Hematopoietic multipotent progenitor cell treated with erythropoietin and hydrocortisone succinate and interleukin-3 and kit ligand, for 17 days (in vitro differentiated cells): Measurements from ENCODE around the gene UQCRQ.

Experiments
- DNase-seq: peaks from one replicate; pipeline ENCODE4 v3.0.0-alpha.2; 2015; ENCODE audit warnings: low spot score

UQCRQ gene

DNA sequence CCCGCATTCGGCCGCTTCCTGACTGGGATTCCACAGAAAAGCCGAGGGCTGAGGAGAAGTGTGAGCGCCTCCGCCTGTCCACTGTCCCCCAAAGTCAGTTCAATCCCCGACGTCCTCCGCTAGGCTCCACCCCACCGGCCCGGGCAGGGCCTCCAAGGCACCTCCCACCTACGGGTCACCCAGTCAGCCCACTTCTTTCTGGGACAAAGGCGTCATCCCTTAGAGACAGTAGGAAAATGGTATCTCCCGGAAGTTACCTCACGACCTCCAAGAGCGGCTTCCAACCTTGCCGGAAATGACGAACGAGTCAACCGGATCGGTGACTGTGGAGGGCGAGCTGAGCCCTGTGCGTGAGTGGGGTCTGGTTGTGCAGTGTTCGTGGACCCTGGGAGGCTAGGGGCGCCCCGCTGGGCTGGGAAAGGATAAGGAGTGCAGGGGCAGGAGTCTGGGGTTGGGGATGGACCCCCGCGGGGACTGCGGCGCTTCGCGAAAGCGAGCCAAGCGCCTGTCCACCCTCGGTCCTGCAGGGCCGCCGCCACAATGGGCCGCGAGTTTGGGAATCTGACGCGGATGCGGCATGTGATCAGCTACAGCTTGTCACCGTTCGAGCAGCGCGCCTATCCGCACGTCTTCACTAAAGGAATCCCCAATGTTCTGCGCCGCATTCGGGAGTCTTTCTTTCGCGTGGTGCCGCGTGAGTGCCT, at the start of gene UQCRQ, which contains the start of gene GDF9:
UQCRQ (plus strand) TSS at position 301 of the 704 bp plus-strand sequence; CDS start at position 541, 240 bp downstream.
GDF9 (minus strand) TSS at position 128 of the 704 bp plus-strand sequence. CDS start 1,936 bp downstream, outside the sequence.
- peak; percentile 99 for DNase-seq

DNA sequence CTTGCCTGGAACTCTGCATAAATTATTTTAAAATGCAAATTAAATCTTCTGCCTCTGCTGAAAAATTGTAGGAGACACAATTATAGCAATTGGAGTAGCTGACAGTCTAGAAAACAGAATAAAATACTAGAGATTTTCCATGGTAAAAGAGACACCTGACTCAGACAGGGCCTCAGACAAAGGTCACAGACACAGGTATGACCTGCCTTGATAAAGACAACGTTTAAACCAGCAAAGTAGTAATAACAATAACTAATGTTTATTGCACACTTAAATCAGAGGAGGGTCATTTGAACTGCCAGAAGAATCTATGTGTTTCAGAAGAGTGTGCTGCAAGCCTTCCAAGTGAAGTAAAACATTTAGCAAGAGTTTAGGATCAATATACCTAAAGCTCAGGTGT, 49.4 kb upstream of the UQCRQ start:
- DNase-seq: no peak

DNA sequence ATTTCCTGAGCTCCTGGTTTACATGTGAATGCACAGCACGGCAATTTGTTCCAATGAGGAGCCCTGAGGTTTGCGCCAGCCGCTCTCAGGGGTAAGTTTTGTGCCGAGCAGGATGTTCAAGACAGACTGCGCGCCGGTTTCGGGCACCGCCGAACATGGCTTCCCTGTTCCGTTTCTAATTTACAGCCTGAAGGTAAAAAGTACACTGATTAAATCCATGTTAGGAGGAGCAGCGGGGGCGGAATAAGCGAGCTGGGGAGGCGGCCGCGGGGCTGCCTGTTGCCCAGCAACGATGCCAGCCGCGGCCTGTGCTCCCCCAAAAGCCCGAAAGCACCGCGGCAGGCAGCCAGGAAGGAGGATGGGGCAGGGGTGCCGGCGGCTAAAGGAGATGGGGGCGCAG, 47.0 kb upstream of the UQCRQ start:
- DNase-seq: no peak

DNA sequence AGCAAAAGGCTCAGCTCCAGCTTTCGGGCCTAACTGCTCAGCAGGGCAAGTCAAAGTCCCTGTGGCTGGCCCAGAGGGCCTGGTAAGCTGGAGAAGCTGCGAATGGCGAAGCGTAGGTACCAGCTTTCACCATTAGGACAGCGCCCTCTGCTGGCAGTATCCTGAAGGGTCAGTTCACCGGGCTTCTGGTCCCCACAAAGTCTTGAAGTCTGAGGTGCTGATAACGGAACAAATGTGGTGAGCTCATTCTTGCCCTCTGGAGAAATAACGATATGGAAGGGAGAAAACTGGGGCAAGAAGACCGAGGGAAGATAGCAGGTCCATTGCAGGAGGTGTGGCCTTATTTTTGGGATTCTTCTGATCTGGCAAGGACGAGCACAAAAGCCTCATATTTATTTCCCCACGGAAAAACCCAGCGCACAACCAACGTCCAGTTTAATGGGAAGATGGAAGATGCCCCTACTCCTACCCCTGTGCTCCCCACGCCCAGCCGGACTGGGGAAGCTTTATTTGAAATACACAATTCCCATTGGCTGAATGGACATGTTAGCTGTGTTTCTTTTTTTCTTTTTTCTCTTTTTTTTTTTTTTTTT, 46.2 kb upstream of the UQCRQ start:
- DNase-seq: peak; percentile 89

DNA sequence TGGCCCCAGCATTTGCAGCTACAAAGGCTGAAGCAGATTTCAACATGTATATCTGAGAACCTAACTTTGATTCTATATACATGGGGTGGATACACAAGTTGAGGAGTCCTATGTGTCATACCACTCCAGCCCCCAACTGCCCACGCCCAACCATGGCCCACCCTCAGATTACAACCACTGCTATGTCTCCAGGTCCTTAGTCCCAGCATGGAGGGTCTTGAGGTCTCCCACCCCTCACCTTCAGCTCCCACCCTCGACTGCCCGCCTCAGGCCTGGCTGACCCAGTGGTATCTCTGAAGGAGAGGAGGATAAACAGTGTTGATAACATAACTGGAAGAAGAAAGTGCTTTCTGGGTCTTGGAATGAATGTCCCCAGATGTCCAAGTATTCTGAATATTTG, 45.1 kb upstream of the UQCRQ start:
- no peak for DNase-seq

DNA sequence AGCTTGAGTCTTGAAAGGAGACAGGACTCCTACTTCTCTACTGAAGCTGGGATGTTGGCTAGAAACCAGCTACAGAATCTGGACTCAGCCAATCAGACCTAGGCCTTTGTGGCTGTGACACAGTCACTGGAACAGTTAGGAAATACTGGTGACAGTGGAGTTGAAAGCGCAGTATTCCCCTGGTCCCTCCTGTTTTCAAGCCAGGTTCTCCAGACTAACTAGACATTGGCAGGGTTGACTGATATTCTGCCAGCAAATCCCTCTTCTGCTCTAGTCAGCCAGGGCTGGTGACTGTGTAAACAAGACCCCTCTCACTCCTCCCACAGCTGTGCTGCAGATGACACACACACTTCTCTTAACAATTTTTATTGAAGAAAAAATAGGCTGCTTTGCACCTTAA, 44.7 kb upstream of the UQCRQ start:
- DNase-seq: no peak

DNA sequence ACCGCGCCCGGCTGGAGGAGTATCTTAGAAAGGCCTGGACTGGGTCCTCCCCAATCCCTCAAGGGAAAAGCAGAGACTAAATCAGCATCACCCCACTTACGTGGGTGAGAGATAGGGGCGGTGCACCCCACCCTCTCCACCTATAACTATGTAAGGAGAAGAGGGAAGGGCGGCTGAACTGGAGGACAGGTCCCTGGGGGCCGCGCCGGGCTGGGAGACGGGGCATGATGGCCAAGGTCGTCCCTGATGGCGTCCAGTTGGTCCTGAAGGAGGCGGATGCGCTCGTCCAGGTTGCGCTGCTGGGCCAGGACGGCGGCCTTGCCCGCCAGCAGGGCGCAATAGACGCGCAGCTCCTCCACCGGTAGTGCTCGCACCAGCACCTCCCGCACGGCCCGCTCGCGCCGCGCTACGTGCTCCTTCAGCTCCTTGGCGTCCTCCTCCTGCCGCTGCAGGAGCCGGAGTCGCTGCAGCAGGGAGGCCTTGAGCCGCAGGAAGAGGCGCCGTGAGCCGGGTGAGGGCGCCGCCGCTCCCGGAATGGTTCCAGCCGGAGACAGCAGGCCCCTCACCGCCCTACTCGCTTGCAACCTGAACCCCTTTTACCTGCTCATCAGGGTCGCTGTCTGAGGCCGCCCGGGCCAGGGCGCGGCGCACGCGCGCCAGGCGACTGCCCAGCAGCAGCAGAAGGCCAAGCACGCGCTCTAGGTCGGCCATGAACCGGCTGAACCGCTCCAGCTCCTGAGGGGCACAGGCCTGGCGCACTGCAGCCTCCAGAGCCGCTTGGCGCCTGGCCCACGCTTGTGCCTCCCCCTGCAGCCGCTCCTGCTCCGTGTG, 43.6 kb upstream of the UQCRQ start:
- no peak for DNase-seq

DNA sequence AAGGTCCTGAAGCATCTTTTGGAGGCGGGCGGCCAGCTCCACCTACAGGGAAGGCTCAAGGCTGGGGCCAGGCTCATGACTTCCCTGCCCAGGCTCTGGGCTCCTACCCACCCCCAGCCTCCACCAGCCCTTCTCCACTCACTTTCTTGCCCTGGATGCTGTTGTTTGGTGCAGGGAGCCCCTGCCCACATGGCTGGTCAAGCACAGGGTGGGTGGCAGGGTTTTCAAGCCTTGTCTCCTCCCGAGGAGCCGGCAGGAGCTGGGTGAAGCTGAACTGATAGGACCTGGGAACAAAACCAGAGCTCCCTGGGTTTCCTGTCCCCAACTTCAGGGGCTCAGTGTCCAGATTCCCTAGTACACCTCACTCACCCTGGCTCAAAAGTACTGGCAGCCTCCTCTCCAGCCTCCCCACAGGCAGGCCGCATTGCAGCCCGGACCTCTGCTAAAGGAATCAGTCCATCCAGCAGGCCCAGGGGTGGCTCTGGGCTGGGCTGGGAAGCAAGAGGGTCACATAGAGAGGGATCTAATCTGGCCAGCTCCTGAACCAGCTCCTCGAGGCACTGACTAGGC, 42.9 kb upstream of the UQCRQ start:
- DNase-seq: no peak

DNA sequence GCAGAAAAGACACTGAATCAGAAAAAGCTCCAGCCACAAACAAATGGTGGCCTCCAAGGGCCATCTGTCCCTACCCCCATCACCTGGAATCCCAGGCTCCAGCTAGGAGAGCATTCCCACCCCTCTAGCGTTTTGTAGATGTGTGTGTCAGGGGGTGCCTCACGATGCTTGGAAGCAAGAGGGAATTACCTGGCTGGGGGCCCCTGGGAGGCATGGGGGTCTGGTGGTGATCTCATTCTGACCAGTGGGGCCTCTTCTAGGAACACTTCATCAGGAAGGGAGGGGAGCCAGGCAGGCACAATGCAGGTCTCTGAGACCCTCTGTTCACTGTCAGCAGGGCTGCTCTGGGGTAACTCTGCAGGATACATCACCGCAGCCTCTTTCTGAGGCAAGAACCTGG, 42.0 kb upstream of the UQCRQ start:
- DNase-seq: no peak

DNA sequence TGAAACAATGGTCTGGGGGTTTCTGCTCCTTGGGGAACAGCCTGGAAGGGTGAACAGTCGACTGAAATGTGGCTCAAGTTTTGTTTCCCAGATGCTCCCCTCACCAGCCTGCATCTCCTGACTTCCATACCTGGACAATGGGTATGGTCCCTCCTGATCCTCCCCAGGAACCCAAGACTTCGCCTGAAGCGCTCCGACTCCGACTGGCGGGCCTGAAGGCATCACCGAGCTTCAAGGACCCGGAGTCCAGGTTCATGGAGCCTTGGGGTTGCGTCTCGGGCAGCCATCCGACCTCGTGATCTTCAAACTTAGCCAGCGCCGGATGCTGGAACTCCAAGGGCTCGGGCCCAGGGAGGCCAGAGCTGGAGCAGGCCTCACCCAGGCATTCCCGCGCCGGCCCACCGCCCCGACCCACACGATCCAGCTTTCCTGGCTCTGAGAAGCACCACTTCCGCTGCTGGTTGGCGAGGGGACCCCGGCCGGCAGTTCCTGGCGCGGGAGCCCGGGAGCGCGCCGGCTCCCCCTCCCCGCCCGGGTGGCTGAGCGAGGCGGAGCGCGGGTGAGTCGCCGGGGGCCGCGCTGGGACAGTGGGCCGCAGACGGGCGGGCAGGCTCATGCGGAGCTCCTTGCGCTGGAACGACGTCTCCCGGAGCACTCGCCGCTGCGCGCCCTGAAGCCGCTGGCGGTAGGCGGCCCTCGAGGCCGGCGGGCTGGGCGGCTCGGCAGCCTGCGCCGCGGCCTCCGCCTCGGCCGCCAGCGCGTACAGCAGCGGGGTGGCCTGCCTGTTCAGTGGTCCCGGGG, 41.2 kb upstream of the UQCRQ start:
- DNase-seq: no peak

DNA sequence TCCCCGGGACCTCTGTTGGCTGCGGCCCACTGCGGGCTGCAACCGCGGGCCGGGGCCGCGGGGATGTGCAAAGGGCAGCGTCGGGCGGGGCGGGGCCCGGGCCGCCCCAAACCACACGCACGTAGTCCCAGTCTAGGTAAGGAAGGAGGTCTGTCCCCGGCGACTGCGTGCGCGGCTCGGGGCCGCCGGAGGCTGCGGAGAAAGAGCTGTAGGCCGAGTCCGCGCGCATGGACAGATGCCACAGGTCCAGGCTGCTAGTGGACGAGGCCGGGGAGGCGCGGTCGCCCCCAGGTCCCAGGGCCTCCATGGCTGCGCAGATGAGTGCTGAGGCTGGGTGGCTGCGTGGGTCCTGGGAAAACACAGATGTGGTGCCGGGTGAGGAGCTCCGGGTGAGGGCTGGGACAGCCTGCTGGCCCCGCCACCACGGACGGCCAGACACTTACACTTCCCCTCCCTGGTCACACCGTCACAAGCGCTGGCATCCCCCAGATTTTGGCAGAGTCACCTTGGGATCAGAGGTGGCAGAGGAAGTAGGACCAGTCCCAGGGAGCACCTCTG, 40.5 kb upstream of the UQCRQ start:
- no peak for DNase-seq

DNA sequence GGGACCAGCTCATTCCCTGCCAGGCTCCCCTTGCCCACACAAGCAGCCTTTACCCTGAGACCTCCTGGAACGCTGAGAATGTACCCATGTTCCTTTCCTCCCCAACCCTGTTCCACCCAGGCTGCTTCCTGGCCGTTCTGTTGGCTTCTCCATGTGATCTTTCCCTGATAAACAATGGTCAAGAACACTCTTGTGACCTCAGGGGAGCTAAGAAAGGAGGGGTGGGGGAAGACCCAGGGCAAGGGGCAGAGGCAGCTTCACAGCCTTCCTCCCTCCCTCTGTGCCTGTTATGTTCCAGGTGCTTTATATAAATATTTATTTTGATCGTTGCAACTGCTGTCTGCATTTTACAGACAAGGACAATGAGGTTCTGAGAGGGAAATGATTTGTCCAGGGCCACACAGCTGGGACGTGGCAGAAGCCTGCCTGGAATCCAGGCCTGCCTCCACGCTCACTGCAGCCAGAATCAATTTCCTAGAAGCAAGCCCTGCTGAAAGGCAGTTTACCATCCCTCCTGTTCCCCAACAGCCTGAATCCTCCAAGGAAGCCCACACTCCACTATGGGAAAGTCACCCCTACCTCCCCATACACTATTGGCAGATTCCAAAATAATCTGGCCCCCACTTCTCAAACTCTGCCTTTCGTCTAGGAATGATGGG, 39.9 kb upstream of the UQCRQ start:
- no peak for DNase-seq

DNA sequence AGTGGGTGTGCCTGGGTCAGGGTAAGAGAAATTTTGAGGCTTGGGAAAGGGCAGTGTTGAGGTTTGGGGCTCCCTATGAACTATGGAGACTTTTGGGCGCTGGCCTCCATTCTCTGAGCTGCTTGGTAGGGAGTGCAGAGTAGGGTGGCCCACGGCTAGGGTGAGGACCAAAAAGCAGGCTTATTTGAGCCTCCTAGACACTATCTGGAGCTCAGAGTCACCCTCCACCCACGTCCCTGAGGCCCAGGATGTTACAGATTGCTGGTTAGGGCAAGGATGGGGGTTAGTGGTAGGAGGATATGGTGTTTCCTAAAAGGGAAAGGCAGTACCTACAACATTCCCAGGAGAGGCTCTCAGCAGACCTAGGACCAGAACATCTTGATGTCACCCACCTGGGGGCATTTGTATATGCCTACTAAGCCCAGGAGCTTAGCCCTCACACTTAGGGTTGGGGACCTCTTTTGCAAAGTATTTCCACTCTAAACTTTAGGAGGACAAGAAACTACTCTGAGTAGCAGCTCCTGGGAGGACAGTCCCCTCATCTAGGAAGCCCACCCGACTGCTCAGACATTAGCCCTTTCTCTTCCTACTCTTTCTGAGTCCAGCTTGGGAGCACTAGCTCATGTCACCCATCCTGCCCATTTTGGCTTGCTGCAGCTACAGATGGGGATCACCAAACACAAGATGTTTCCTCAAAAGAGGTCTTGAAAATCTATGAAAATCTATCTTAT, 38.3 kb upstream of the UQCRQ start:
- no peak for DNase-seq

DNA sequence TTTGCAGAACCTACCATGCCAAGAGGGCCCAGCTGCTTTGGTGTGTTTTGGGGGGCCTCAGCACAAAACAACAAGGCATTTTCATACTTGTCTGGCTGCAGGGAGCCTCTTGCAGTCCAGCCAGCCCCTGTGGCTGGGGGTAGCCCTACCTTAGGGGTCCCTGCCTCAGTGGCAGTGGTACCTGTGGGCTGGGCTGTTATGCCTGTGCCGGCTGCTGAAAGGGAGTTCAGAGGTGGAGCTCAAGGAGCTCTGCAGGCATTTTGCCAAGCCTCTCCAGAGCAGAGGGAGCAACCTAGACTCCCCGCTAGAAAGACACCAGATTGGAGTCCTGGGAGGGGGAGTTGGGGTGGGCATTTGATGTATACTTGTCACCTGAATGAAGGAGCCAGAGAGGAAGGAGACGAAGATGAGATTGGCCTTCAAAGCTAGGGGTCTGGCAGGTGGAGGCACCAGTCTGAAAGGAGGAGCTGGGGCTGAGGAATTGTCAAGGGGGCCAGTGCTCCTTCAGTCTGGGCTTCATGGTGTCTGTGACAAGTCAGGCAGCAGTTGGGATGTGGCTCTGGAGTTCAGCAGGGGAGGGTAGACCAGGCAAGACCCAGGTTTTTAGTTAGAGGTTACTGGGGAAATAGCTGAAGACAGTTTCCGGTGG, 37.5 kb upstream of the UQCRQ start:
- no peak for DNase-seq

DNA sequence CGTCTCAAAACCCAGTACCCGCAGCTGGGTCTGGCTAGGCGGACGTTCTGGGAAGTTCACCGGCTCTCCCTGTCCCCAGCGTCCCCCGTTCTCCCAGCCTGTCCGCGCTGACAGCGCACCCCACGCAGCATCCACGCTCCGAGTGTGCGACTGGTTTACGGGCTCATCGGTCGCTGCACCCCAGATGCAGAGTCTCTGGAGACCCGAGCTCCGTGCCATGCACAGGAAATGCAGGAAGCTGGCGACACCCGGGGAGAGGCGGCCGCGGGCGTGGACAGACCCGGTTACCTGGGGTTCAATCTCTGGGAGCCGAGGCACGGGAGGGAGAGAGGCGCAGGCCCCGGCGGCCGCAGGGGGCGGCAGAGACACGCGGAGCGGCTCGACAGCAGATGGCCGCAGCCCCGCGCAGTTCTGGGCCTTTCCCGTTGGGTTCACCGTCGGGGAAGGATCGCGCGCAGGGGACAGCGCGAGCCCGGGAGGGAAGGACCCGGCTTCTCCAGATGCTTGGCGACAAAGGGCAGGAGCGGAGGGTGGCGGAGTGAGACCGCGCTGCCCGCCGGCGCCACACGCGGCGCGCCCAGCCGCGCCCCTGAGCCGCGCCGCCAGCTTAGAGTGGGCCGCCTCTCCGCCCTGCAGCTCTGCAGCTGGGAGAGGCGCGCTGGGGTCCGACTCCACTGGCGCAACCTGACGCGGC, 36.6 kb upstream of the UQCRQ start:
- DNase-seq: peak; percentile 59

DNA sequence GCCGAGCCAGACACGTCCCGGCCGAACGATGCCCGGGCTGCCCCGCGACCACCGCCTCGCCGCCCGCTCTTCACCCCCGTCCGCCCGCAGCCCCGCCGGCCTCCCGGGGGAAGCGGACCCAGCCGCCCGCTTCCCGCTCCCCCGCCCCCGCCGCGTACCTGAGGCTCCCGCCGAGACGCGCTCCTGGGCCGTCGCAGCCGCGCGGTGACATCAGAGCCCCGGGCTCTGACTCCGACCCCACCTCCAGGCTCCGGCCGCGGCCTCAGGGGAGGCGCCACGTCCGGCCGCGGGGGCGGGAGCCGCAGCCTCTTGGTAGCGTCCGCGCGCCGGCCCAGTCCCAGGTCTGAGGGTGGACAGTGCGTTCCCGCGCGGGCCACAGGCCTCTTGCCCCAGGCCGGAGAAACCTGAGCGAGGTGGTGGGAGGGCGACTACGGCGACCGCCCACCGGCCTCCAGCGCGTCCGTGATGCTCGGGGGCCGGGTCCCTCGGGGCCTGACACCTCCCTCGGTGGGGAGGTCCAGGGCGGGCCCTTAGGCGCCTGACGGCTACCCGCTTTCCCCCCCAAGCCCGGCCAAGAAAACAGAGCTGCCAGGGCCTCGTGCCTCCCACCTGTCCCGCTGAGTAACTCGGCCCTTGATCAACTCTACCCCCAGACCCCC, 35.9 kb upstream of the UQCRQ start, which contains the start of gene SHROOM1:
SHROOM1 (minus strand) TSS at position 212 of the 659 bp plus-strand sequence. CDS start 4,507 bp downstream, outside the sequence.
- no peak for DNase-seq

DNA sequence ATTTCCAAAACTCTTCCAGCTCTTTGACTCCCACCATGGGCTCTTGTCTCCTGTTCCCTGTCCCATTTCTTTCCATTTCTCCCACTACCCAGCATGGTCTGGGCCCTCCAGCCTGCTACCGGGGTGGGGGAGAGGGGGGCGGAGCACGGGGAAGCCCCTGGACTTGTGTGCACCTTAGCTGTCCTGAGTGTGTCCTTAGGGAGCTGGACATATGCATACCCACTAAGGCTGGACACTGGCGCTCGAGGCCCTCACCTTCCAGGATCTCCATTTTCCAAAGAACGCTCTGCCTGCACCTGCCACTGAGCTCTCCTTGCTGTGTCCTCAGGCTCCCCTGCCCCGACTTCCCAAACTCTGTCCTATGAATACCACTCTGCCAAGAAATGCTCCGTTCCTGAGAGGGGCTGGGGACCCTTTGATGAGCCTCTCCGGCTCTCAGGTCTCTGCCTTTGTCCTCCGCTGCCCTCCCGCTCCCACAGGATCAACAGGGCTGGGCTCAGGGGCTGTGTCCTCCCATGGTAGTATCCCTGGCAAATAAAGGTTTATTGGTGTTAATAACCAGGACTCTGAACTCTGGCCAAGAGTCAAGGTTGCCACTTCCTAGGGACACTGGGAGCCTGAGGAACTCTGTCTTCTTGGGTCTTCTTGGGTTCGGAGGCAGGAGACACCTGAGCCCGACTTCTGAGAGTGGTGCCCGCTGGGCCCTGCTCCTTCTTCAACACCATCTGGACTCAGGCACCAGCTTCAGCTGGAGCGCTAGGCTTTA, 35.2 kb upstream of the UQCRQ start:
- DNase-seq: no peak

DNA sequence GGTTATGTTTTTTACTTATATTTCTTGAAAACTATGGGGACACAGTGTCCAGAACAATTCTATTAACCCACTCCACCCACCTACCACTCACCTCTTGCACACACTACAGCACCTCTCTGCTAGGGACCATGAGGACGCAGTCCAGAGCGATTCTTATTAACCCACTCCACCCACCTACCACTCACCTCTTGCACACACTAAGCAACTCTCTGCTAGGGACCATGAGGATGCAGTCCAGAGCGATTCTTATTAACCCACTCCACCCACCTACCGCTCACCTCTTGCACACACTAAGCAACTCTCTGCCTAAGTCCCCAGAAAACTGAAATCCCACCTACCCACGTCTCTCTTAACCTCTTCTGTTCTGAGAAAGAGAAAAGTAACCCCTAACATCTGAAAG, 33.8 kb upstream of the UQCRQ start:
- no peak for DNase-seq
